Right ventricle myocardium superior (tissue), 1 donor: ENCODE data around the gene NECAB2. TPM values are rescaled to one million over a fixed set of nuclear protein-coding genes. Genes with fewer than 3 reads are reported as not detected.
A peak's percentile ranks its signal among the peaks of the same experiment; 100 is the strongest.

Experiments used
- ATAC-seq: fragments of 200-7000 bp; cut with Tn5 transposase; one replicate; pipeline ENCODE4 v1.9.1; 2020; ENCODE audit warnings: mild to moderate bottlenecking; ENCODE audit not compliant: poor library complexity
- DNase-seq: peaks from one replicate; pipeline ENCODE4 v3.0.0-alpha.2; 2020
- intact Hi-C: fragments of 100-400 bp; cut with DNase I; formaldehyde crosslinking; loops from one replicate; pipeline ENCODE4 v1.11.2; 2022
- total RNA-seq: library from RNA; stranded (reverse); fragmentation: NEBNext Ultra II Directional; extraction: Animal tissue kit (Norgen Biotek cat#: 25700); gene quantifications from one replicate; pipeline ENCODE4 v1.2.1, GENCODE V29; 2021
- donor health status: DM: no; HTN: yes; CAD: no; lungs with severe emphysema.

Gene NECAB2
- total RNA-seq, 1 donor from 2014 or later, result 0.46 TPM

DNA sequence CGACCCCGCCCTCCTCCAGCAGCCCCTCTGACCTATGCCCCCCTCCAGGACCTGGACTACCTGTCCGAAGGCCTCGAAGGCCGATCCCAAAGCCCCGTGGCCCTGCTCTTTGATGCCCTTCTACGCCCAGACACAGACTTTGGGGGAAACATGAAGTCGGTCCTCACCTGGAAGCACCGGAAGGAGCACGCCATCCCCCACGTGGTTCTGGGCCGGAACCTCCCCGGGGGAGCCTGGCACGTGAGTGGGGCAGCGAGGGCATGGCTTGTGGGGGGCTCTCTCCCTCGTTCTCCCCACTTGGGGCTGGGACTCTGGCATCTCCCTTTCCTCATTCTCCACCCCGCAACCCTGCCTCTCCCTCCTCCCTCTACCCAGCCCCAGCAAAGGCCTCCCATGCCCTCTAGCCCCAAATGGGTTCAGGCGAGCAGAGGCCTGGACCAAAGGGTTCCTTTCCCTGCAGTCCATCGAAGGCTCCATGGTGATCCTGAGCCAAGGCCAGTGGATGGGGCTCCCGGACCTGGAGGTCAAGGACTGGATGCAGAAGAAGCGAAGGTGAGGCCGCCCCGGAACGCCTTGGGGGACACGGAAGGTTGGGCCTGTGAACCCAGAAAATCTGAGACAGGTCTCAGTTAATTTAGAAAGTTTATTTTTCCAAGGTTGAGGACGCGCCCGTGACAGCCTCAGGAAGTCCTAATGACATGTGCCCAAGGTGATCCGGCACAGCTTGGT lies 7.4 kb upstream of the NECAB2 start:
- intact Hi-C loops, result no loop called here
- no peak for DNase-seq
- no peak for ATAC-seq

DNA sequence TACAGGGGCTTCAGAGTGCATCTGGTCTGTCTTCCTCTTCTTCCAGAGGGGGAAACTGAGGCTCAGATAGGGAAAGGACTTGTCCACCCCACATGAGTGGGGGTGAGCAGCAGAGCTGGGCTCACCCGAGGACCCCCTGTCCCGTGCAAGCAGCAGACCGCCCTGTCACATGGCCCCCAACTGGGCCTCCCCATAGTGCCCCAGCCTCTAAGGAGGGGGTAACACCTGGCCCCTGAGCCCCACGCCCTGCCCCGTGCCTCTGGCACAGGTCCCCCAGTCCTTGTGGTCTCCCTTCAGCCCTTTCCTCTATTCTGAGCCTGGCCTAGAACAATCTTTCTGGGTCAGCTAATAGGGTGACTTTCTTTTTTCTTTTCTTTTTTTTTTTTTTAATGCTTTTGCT lies 6.5 kb upstream of the NECAB2 start:
- no peak for DNase-seq
- intact Hi-C loops, result no loop called here

DNA sequence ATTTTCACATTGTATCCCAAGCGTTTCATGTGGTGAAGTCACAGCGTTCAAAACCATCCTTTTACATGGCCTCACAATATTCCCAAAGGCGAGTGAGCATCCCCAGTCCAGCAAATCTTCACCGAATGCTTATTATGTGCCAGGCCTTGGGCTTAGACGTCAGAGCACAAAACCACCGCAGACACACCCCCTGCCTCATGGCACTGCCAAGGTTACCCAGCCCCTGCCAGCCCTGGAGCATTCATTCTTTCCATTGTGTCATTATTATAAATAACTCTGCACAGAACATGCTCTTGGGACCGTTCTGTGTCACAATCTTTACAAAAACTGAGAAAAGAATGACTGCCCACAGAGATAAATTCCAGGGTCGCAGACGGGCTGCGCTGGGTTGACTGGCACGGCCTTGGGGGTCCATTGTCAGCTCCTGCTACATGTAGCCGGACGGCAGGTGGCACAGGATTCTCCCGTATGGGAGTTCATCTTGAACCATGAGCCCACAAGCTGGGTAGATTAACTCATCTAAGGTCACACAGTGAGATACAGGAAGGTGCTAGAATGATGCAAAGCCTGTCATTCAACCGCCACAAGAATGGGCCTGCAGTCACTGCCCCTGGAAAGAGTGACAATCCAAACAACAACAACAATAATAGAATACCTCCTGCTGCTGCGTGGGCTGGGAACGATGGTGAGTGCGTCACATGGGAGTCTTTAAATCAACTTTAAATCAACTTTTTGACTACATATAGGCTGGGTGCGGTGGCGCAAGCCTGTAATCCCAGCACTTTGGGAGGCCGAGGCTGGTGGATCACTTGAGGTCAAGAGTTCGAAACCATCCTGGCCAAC lies 4.5 kb upstream of the NECAB2 start:
- intact Hi-C loops, result no loop called here
- ATAC-seq (peak; percentile 50), DNase-seq (peak; percentile 12)

More for the DNA sequence above, 6.5 kb upstream of the NECAB2 start:
- no peak for ATAC-seq

DNA sequence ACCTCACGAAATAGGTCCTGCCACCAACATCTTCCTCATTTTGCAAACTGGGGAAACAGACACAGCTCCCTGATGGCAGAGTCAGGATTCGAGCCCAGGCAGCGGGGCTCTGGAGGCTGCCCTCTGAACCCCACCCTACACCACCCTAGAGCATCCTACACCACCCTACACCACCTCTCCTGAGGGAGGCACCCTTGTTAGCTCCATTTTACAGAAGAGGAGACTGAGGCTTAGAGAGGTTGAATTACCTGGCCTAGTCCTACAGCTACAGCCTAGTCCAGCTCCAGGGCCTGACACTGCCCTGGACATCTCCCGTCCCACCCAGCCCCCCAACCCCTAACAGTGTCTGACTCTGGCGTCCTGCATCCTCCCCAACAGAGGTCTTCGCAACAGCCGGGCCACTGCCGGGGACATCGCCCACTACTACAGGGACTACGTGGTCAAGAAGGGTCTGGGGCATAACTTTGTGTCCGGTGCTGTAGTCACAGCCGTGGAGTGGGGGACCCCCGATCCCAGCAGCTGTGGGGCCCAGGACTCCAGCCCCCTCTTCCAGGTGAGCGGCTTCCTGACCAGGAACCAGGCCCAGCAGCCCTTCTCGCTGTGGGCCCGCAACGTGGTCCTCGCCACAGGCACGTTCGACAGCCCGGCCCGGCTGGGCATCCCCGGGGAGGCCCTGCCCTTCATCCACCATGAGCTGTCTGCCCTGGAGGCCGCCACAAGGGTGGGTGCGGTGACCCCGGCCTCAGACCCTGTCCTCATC lies 3.2 kb upstream of the NECAB2 start:
- DNase-seq, result peak; percentile 35
- ATAC-seq, result no peak
- intact Hi-C loops, result loop anchor here (5.0 kb wide), 1 partner anchor 517 kb away; no protein-coding TSS in a partner anchor

DNA sequence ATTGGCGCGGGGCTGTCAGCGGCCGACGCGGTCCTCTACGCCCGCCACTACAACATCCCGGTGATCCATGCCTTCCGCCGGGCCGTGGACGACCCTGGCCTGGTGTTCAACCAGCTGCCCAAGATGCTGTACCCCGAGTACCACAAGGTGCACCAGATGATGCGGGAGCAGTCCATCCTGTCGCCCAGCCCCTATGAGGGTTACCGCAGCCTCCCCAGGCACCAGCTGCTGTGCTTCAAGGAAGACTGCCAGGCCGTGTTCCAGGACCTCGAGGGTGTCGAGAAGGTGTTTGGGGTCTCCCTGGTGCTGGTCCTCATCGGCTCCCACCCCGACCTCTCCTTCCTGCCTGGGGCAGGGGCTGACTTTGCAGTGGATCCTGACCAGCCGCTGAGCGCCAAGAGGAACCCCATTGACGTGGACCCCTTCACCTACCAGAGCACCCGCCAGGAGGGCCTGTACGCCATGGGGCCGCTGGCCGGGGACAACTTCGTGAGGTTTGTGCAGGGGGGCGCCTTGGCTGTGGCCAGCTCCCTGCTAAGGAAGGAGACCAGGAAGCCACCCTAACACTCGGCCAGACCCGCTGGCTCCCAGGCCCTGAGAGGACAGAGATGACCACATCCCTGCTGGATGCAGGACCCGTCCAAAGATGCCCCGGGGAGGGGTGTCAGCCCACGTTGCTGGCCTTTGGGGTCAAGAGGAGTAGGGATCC lies 2.4 kb upstream of the NECAB2 start:
- intact Hi-C loops, result loop anchor here (5.0 kb wide), 1 partner anchor 517 kb away; no protein-coding TSS in a partner anchor
- DNase-seq (peak; percentile 41), ATAC-seq (no peak)

DNA sequence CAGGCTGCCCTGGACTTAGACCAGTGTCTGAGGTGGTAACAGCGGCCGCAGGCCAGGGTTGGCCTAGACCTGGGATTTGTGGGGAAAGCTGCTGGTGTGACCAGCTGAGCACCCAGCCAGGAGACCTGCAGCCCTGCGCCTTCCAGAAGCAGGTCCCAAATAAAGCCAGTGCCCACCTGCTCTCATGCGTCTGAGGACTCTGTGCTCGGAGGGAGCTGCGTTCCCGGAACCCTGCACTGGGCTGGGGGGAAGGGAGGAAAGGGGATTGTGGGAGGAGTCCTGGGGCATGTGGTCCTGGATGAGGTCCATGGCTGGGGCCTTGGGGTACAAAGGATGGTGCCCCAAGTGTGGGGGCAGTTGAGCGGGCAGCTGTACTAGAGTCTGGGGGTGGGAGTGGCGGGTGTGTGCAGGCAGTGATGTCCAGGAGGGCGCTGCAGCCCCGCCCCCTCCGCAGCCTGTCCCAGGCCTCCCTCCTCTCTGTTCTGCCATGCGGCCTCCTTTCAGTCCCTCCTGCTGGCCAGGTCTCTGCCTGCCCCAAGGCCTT lies 1.8 kb upstream of the NECAB2 start:
- DNase-seq, result peak; percentile 26

DNA sequence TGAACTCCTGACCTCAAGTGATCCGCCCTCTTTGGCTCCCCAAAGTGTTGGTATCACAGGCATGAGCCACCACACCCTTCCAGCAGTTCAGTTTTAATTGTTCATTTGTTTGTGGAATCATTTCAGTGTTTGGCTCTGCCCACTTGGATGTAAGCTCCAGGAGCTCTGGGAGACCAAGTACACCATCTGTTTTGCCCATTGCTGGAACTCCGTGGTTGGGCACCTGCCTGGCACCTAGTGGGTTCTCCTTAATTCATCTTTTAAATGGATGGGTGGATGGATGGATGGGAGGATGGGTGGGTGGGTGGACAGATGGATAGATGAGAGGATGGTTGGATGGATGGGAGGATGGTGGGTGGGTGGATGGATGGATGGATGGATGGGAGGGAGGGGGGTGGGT lies 953 bp upstream of the NECAB2 start:
- ATAC-seq, result no peak
- peak; percentile 4 for DNase-seq
- intact Hi-C loops, result loop anchor here (5.0 kb wide), 1 partner anchor 515 kb away; no protein-coding TSS in a partner anchor

More for the DNA sequence above, 1.8 kb upstream of the NECAB2 start:
- no peak for ATAC-seq
- intact Hi-C loops, result loop anchor here (5.0 kb wide), 1 partner anchor 516 kb away; no protein-coding TSS in a partner anchor

DNA sequence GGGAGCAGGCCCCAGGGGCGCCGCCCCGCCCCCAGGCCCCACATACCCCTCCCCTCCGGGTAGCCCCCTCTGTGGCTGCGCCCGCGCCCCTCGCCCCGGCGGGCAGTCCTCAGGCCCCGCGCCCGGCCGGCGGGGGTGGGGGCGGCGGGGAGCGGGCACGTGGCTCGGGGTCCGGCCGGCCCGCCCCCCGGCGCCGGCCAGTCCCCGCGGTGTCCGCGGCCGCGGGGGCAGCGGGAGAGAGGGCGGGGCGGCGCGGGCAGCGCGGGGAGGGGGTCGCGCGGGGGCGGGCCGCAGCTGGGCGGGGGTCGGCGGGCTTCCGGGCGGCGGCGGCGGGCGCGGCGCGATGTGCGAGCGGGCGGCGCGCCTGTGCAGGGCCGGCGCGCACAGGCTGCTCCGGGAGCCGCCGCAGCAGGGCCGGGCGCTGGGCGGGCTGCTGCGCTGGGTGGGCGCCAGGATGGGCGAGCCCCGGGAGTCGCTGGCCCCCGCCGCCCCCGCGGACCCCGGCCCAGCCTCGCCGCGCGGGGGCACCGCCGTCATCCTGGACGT lies 335 bp downstream of the NECAB2 start:
- intact Hi-C loops, result loop anchor here (2.0 to 5.0 kb wide), 2 partner anchors 96 to 514 kb away; no protein-coding TSS in a partner anchor
- ATAC-seq (no peak), DNase-seq (peak; percentile 24)

DNA sequence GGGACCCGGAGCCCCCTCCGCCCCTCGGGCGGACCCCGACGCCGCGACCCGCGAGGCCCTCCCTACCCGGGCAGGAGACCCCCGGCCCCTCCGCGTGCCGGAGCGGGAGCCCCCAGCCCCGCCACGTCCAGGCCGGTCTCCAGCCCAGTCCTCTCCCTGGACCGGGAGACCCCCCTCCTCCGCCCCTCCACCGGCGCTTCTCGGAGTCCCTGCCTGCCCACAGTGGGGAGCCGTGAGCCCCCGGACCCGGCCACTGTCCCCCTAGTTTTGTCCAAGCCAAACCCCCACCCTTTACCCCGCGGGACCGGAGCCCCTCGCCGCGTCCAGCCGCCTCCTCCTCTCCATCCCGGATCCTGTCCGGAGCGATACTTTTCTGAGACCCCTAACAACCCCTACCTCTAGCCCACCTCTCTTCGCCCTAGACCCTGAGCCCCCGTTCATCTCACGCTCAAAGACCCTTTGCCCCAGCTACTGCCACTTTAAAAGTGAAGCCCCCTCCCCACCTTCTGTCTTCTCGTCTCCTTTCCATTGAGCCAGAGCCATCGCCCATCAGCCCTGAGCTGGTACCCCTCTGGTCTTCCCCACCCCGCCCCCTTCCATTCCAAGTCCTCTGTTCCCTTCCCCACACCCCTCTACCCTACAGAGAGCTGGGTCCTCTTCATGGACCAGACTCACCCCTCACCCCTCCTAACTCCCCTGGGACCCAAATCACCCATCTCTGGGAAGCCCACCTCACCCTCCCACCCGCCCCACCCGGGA lies 1.0 kb downstream of the NECAB2 start:
- intact Hi-C loops, result loop anchor here (2.0 to 5.0 kb wide), 2 partner anchors 96 to 513 kb away; no protein-coding TSS in a partner anchor
- no peak for ATAC-seq
- peak; percentile 22 for DNase-seq

DNA sequence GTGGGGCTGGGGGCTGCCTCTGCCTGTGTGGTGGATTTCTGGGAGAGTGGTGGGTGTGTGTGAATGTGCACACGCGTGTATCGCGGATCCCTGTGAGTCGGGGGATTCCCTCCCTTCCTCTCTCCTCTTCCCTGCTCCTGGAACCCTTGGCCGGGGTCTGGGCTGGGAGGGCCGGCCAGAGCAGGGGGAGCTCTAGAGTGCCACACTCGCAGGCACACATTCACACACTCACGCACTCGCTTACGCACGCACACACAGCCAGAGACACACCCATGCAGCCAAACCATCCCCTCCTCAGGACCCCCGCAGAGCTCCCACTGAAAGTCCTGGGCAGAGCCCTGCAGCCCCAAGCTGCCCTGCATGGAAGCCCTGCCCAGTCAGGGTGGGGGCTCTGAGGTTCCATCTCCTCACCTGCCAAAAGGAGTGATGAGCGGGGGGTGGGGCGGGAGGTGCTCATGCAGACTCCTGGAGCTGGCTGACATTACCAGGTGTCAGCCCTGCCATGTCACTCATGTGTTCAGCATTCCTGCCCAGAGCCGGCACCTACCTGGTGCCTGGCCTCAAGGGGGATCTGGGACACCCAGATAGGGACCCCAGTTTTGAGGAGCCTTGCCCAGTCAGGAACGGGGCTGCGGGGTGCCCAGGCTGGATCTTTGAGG lies 1.9 kb downstream of the NECAB2 start:
- intact Hi-C loops, result loop anchor here (2.0 to 5.0 kb wide), 2 partner anchors 95 to 512 kb away; no protein-coding TSS in a partner anchor
- ATAC-seq (no peak), DNase-seq (peak; percentile 33)

DNA sequence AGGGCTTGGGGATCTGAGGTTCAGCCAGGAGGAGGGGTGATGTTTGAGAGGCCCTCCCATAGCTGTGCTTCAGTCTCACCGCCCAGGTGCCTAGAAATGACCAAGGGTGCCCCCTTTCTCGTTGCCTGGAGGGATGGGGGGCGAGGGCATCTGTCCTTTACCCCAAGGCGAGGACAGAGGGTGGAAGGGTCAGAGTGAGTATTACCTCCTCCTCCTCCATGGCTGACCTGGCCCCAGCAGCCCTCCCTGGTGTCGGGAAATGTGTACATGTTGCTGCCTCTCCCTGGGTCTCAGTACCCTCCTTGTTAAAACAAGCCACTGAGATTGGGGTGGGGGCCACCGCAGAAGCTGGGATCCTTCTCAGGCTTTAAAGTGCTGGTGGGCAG lies 2.4 kb downstream of the NECAB2 start:
- intact Hi-C loops, result no loop called here
- ATAC-seq, result no peak
- DNase-seq, result no peak

DNA sequence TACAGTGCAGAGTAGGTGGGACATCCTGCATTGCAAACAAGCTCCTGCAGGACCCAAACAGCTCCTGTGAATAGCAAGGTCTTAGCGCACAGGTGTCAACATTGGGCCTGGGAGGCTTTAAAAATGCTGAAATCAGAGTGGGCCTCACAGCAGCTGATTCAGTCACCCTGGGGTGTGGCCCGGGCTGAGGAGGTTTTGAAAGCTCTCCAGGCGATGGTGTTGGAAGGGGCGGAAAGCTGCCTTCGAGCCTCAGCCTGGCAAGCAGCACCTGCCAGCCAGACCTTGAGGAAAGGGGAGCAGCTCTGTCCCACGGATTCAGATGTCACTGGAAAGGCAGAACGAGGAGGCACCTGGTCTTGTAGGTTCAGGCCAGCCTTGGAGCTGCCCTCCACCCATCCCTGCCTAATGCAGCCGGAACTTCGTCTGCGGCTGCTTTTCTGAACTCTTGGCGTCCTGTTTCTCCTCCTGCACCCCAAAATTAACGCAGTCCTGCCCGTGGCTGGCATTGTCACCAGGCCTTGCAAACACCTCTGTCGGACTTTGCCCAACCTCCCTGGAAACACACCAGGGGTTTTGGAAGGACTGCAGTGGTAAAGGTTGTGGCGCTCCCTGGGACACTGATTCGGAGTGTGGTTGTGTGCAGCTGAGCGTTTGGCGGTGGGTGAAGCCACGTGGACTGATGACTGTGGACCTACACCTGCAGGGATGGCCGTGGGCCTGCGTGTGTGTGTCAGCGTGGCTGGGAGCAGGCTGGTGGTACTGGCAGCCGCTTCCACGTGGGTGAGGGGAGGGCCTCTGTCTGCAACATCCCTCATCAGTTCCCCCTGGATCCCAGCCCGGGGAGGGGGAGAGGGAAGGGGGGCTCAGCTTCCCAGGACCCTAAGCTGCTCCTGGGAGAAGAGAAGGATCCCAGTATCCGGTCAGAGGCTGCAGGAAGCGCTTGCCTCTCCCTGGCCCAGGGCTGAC lies 3.4 kb downstream of the NECAB2 start:
- intact Hi-C loops, result no loop called here
- DNase-seq (no peak), ATAC-seq (no peak)

DNA sequence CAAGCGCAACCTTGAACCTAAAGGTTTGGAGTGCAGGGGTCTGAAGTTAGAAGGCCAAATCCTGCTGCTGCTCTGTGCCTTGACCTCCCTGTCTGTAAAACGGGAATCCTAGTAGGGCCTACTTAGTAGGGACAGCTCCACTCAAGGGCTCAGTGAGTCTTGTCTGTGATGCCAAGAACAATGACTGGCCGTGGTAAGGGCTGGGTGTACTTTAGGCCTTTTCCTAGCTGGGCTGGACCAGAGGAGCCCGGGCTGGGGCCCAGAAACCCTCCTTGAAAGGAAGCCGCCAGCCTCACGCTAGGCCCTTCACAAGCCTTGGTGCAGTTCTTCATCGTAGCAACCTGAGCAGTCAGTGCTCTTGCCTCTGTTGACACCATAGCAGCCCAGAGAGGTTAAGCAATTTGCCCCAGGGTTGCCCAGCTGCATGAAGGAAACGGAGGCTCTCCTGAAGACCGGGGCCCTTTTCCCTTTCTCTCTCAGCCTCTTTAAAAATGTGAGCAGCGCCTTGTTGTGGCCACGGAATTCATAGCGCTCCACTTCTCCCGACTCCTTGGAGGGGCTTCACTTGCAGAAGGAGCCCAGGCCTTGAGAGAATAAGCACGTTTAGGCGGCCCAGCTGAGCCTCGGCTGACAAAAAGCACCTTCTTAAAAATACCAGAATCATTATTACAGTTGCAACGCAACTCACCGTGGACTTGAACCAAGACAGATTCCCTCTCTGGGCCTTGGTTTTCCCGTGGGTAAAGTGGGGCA lies 4.4 kb downstream of the NECAB2 start:
- DNase-seq (no peak), ATAC-seq (no peak)
- intact Hi-C loops, result no loop called here

DNA sequence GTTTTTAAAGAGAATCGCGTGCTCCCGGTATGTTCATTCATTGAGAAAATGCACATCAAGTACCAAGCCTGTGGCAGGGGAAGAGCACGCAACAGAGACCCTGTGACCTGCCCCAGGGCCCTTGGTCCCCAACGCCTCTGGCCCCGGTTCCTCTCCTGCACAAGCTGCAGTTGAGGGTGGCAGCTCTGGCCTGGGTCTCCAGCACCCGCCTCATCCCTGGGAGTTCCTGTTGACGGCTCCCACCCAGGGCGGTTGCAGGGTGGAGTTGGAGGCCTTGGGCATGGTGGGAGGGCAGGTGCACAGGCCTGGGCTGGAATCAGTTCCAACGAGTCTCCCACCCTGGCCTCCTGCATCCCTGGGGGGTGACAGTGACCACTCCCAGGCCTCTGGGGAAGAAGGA lies 5.0 kb downstream of the NECAB2 start:
- no peak for ATAC-seq
- no peak for DNase-seq
- intact Hi-C loops, result no loop called here
